Upper lobe of left lung (tissue), 6 donors: ENCODE results near the gene NFKBIL1. TPM values are rescaled to one million over a fixed set of nuclear protein-coding genes. Genes with fewer than 3 reads are reported as not detected.

Experiments used
- ATAC-seq, 2 donors: fragments of 200-7000 bp; cut with Tn5 transposase; one replicate each; pipeline ENCODE4 v1.9.1; 2022; ENCODE audit warnings: mild to moderate bottlenecking in 2 of 2, moderate library complexity in 2 of 2; ENCODE audit not compliant: low FRiP score in 2 of 2
- DNase-seq, 2 donors: peaks; one replicate each; pipeline ENCODE4 v3.0.0-alpha.2; 2019 to 2020
- H3K27ac ChIP-seq, 4 donors: fragments of 200-600 bp; sonication (generic); one replicate each; pipeline ENCODE4 v1.5.1; 2016 to 2019
- H3K27me3 ChIP-seq, 4 donors: fragments of 200-600 bp; sonication (generic); one replicate each; pipeline ENCODE4 v1.5.1; 2017 to 2019
- H3K36me3 ChIP-seq, 4 donors: fragments of 200-600 bp; sonication (generic); one replicate each; pipeline ENCODE4 v1.5.1; 2016 to 2019
- H3K4me1 ChIP-seq, 4 donors: fragments of 200-600 bp; sonication (generic); one replicate each; pipeline ENCODE4 v1.5.1; 2018 to 2019
- H3K4me3 ChIP-seq, 4 donors: fragments of 200-600 bp; sonication (generic); one replicate each; pipeline ENCODE4 v1.5.1; 2017 to 2019; ENCODE audit warnings: mild to moderate bottlenecking in 2 of 4, moderate library complexity in 1 of 4
- H3K9me3 ChIP-seq, 4 donors: fragments of 200-600 bp; sonication (generic); one replicate each; pipeline ENCODE4 v1.5.1; 2018 to 2019
- EP300 ChIP-seq, 4 donors: sonication (generic); formaldehyde crosslinking; IDR thresholded peaks; one replicate each; pipeline ENCODE4 v1.5.1; 2017; ENCODE audit warnings: antibody characterized with exemption in 4 of 4, control low read depth in 2 of 4
- POLR2A ChIP-seq, 4 donors: fragments of 450-650 bp; IDR thresholded peaks; one replicate each; pipeline ENCODE4 v1.5.1; 2016 to 2017; ENCODE audit warnings: antibody characterized with exemption in 4 of 4, mild to moderate bottlenecking in 2 of 4
- POLR2AphosphoS5 ChIP-seq, 2 donors: sonication (generic); formaldehyde crosslinking; IDR thresholded peaks; one replicate each; pipeline ENCODE4 v1.5.1; 2017; ENCODE audit warnings: antibody characterized with exemption in 2 of 2
- WGBS, 2 donors: methylation state at CpG; one replicate each; pipeline ENCODE4 v1.1.5; 2017 to 2018; 5-methylcytosine and 5-hydroxymethylcytosine counted together
- small RNA-seq, 4 donors: library from RNA; depleted of rRNA; stranded (forward); fragments of <200 nt; gene quantifications; one replicate each; pipeline ENCODE3, GENCODE V24; 2016
- total RNA-seq, 6 donors: library from RNA; depleted of rRNA in 4 of 6; stranded (reverse); fragments of >200 nt in 4 of 6; gene quantifications; one replicate each; pipeline versions ENCODE4 v1.1.0 to v1.2.1, GENCODE V29; 2016 to 2021
- TF ChIP-seq, protein P1 (sequence below), 6 experiments: fragments of 450-650 bp in 4 of 6; fragments of 200-600 bp in 2 of 6; sonication (generic) in 2 of 6; IDR thresholded peaks; one replicate each; pipeline ENCODE4 v1.5.1; 2016 to 2019; ENCODE audit warnings: antibody characterized with exemption in 6 of 6
- donor health status: DM: no; HTN: no; CAD: no; lungs with moderate emphysema.
- donor health status: DM: no; HTN: yes; CAD: no; lungs with severe emphysema.

Gene NFKBIL1
- total RNA-seq, 6 donors from 2014 or later = 18.2 to 45.1 (median 23.8) TPM

DNA sequence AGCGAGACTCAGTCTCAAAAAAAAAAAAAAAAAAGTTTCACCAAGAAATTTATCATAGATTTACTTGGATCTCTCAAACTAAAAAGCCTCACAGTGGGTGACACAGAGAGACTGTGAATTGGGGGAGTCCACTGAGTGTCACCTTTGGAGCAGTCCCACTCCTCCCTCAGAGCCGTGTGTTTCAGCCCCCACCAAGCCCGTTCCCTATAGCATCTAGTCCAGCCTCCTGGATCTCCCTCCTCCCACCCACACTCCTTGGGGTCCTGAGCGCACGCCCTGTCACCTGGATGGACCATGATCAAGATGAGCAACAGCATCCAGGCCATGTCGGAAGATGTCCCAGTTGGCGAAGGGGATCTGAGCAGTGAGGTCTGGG lies 45.0 kb downstream of the NFKBIL1 start:
- H3K4me1 ChIP-seq = peaks cover 0 to 11% (median 2%) of the 10 kb centered on the region in 4 donors
- H3K4me3 ChIP-seq = no peak overlapping the region
- no peak for DNase-seq
- H3K9me3 ChIP-seq = no peaks in the 10 kb centered on the region
- no peaks in the 10 kb centered on the region for H3K36me3 ChIP-seq
- peak overlapping the region in 2 of 4 donors; percentile 12 to 33 for H3K27ac ChIP-seq
- no peaks in the 10 kb centered on the region for H3K27me3 ChIP-seq
- 88 to 90% methylated on average over 7 of the region's 7 CpGs for WGBS, 2 donors
- ATAC-seq = no peak
- no peak for TF ChIP-seq POLR2AphosphoS5 (IDR thresholded peaks at IDR 0.05)
- TF ChIP-seq EP300 (IDR thresholded peaks at IDR 0.05) = no peak

DNA sequence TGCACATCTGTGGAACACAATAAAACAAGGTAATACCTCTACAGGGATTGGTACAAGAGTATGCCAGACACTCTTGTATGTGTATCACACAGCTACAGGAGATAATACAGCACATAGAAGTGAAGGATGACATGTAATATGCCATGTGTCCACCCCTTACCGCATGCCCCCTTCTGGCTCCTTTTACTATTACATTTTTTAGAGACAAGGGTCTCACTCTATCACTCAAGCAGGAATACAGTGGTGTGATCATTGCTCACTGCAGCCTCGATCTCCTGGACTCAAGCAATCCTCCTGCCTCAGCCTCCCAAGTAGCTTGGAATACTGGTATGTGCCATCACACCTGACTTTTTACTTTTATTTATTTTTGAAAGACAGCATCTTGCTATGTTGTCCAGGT lies 49.6 kb downstream of the NFKBIL1 start:
- Histone ChIP-seq H3K36me3 (no peaks in the 10 kb centered on the region), H3K4me1 (peaks cover 0 to 5% (median 1%) of the 10 kb centered on the region in 4 donors), H3K27ac (no peak overlapping the region), H3K9me3 (no peaks in the 10 kb centered on the region), H3K27me3 (no peaks in the 10 kb centered on the region), H3K4me3 (no peak overlapping the region)
- no peak for TF ChIP-seq EP300 (IDR thresholded peaks at IDR 0.05)
- TF ChIP-seq, protein P1, sequence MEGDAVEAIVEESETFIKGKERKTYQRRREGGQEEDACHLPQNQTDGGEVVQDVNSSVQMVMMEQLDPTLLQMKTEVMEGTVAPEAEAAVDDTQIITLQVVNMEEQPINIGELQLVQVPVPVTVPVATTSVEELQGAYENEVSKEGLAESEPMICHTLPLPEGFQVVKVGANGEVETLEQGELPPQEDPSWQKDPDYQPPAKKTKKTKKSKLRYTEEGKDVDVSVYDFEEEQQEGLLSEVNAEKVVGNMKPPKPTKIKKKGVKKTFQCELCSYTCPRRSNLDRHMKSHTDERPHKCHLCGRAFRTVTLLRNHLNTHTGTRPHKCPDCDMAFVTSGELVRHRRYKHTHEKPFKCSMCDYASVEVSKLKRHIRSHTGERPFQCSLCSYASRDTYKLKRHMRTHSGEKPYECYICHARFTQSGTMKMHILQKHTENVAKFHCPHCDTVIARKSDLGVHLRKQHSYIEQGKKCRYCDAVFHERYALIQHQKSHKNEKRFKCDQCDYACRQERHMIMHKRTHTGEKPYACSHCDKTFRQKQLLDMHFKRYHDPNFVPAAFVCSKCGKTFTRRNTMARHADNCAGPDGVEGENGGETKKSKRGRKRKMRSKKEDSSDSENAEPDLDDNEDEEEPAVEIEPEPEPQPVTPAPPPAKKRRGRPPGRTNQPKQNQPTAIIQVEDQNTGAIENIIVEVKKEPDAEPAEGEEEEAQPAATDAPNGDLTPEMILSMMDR (IDR thresholded peaks at IDR 0.05) = peak; percentile 17 to 61 (median 52)
- peak; percentile 63 to 75 for ATAC-seq
- DNase-seq = no peak
- WGBS, 2 donors = 24% methylated on average over 2 of the region's 2 CpGs

DNA sequence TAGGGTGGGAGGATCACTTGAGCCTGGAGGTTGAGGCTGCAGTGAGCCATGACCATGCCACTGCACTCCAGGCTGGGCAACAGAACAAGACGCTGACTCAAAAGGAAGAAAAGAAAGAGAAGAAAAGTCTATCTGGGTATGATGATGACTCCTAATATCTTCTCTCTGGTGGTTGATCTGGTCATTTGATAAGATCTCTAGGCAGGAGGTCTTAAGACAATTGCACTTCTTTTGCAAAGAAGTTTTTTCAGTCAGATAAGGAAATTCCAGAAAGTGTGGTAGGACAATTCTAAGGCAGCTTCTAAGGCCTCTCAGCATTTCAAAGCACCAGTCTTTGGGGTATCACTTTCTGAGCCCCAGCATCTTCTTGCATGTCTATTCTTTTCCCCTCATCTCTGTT lies 59.9 kb downstream of the NFKBIL1 start:
- Histone ChIP-seq H3K4me3 (no peak overlapping the region), H3K4me1 (no peaks in the 10 kb centered on the region), H3K9me3 (no peaks in the 10 kb centered on the region), H3K36me3 (no peaks in the 10 kb centered on the region), H3K27ac (no peak overlapping the region), H3K27me3 (no peaks in the 10 kb centered on the region)
- 78 to 91% methylated on average over 1 of the region's 1 CpG for WGBS, 2 donors
- TF ChIP-seq POLR2AphosphoS5 (IDR thresholded peaks at IDR 0.05) (no peak), EP300 (IDR thresholded peaks at IDR 0.05) (no peak), POLR2A (IDR thresholded peaks at IDR 0.05) (no peak)
- TF ChIP-seq, protein P1 (IDR thresholded peaks at IDR 0.05) = no peak
- no peak for DNase-seq
- no peak for ATAC-seq

Small RNAs within 50 kb of the gene (small RNA-seq; reads per million reads assigned to genes)
- gene AL663061.1 (0 reads per million in 4 donors), gene SNORD117 (49.4 to 268 (median 167) reads per million in 4 donors), gene SNORD84 (0 reads per million in 4 donors)

Other genes with a start within 250 kb of the NFKBIL1 start
- gene HLA-B, start 190.4 kb upstream of the NFKBIL1 start, total RNA-seq = 1,000 to 10,000 TPM; 1,716 to 2,968 (median 2,484) TPM
- gene MICA, start 144.0 kb upstream of the NFKBIL1 start, total RNA-seq = 10 to 100 TPM; 21.6 to 81.7 (median 31.4) TPM
- 10 to 100 TPM in 4 of 6 donors, 1 to 10 TPM in 2; 4.9 to 14.4 (median 11.3) TPM for gene MICB, start 49.5 kb upstream of the NFKBIL1 start, total RNA-seq
- gene MCCD1, start 18.6 kb upstream of the NFKBIL1 start, total RNA-seq = not detected
- 100 to 1,000 TPM; 201 to 541 (median 270) TPM for gene DDX39B, start 5.6 kb upstream of the NFKBIL1 start, total RNA-seq
- 1 to 10 TPM in 4 of 6 donors, under 1 TPM in 2; 0.55 to 2.0 (median 1.1) TPM for gene ATP6V1G2, start 1.0 kb upstream of the NFKBIL1 start, total RNA-seq
- 1 to 10 TPM in 2 of 6 donors, not detected in 4; 1.6 to 1.8 TPM for gene LTA, start 24.7 kb downstream of the NFKBIL1 start, total RNA-seq
- 1 to 10 TPM in 5 of 6 donors, under 1 TPM in 1; 0.33 to 6.6 (median 2.9) TPM for gene TNF, start 28.0 kb downstream of the NFKBIL1 start, total RNA-seq
- 10 to 100 TPM in 1 of 6 donors, 1 to 10 TPM in 2, not detected in 3; 1.3 to 18.7 (median 8.2) TPM for gene LTB, start 34.8 kb downstream of the NFKBIL1 start, total RNA-seq
- gene LST1, start 38.7 kb downstream of the NFKBIL1 start, total RNA-seq = 100 to 1,000 TPM in 1 of 6 donors, 10 to 100 TPM in 3, 1 to 10 TPM in 2; 7.7 to 132 (median 33.5) TPM
- gene NCR3, start 45.4 kb downstream of the NFKBIL1 start, total RNA-seq = 1 to 10 TPM in 1 of 6 donors, under 1 TPM in 3, not detected in 2; 0.54 to 2.0 (median 0.70) TPM
- 100 to 1,000 TPM in 1 of 6 donors, 10 to 100 TPM in 5; 18.5 to 106 (median 79.7) TPM for gene AIF1, start 67.6 kb downstream of the NFKBIL1 start, total RNA-seq
- gene PRRC2A, start 73.1 kb downstream of the NFKBIL1 start, total RNA-seq = 100 to 1,000 TPM in 4 of 6 donors, 10 to 100 TPM in 2; 80.1 to 154 (median 125) TPM
- 100 to 1,000 TPM; 190 to 421 (median 294) TPM for gene BAG6, start 105.1 kb downstream of the NFKBIL1 start, total RNA-seq
- gene APOM, start 108.3 kb downstream of the NFKBIL1 start, total RNA-seq = 1 to 10 TPM in 5 of 6 donors, under 1 TPM in 1; 0.89 to 4.3 (median 2.1) TPM
- 10 to 100 TPM; 25.0 to 30.1 (median 28.4) TPM for gene C6orf47, start 113.2 kb downstream of the NFKBIL1 start, total RNA-seq
- 10 to 100 TPM; 12.0 to 45.1 (median 16.6) TPM for gene GPANK1, start 117.4 kb downstream of the NFKBIL1 start, total RNA-seq
- gene CSNK2B, start 118.5 kb downstream of the NFKBIL1 start, total RNA-seq = 100 to 1,000 TPM; 105 to 172 (median 130) TPM
- gene LY6G5B, start 122.4 kb downstream of the NFKBIL1 start, total RNA-seq = 10 to 100 TPM in 4 of 6 donors, 1 to 10 TPM in 2; 6.7 to 22.0 (median 12.3) TPM
- gene LY6G5C, start 133.5 kb downstream of the NFKBIL1 start, total RNA-seq = 1 to 10 TPM in 4 of 6 donors, not detected in 2; 1.8 to 4.4 (median 3.1) TPM
- 10 to 100 TPM; 42.1 to 62.5 (median 51.6) TPM for gene ABHD16A, start 155.7 kb downstream of the NFKBIL1 start, total RNA-seq
- gene LY6G6F, start 159.3 kb downstream of the NFKBIL1 start, total RNA-seq = 1 to 10 TPM in 4 of 6 donors, under 1 TPM in 2; 0.63 to 9.4 (median 1.7) TPM
- gene LY6G6D, start 167.7 kb downstream of the NFKBIL1 start, total RNA-seq = not detected
- gene LY6G6C, start 174.1 kb downstream of the NFKBIL1 start, total RNA-seq = under 1 TPM in 1 of 6 donors, not detected in 5; 0.23 TPM
- gene MPIG6B, start 175.8 kb downstream of the NFKBIL1 start, total RNA-seq = 1 to 10 TPM in 3 of 6 donors, under 1 TPM in 2, not detected in 1; 0.30 to 4.1 (median 1.2) TPM
- 100 to 1,000 TPM in 2 of 6 donors, 10 to 100 TPM in 4; 46.6 to 157 (median 83.7) TPM for gene DDAH2, start 181.7 kb downstream of the NFKBIL1 start, total RNA-seq
- gene CLIC1, start 188.9 kb downstream of the NFKBIL1 start, total RNA-seq = 100 to 1,000 TPM; 138 to 497 (median 277) TPM
- 10 to 100 TPM in 4 of 6 donors, 1 to 10 TPM in 2; 7.3 to 52.4 (median 13.1) TPM for gene MSH5, start 192.4 kb downstream of the NFKBIL1 start, total RNA-seq
- 10 to 100 TPM in 1 of 6 donors, 1 to 10 TPM in 5; 1.1 to 15.7 (median 5.3) TPM for gene SAPCD1, start 215.0 kb downstream of the NFKBIL1 start, total RNA-seq
- 1 to 10 TPM; 4.0 to 7.4 (median 6.6) TPM for gene VWA7, start 229.7 kb downstream of the NFKBIL1 start, total RNA-seq
- gene VARS1, start 248.1 kb downstream of the NFKBIL1 start, total RNA-seq = 10 to 100 TPM; 21.2 to 67.8 (median 39.7) TPM